HepG2 (cell line): ENCODE data around the gene TRAPPC10.
"Not testable (repeated sequence)": the region's sequence is repeated elsewhere in the genome, so short reads cannot be mapped to it uniquely, and the experiment has no call there.

Experiments used
- EP300 ChIP-seq, 3 experiments: sonication (generic) in 1 of 3; formaldehyde crosslinking in 1 of 3; IDR thresholded peaks; 2 replicates each; pipeline versions ENCODE4 v1.5.1 to v1.6.1; 2011 to 2020; ENCODE audit warnings: low read depth in 2 of 3, low read length in 2 of 3, borderline replicate concordance in 1 of 3, improper control_type of control experiment in 1 of 3, mild to moderate bottlenecking in 1 of 3, missing genetic modification reagents in 1 of 3, moderate library complexity in 1 of 3
- POLR2AphosphoS5 ChIP-seq: IDR thresholded peaks from 2 replicates; pipeline ENCODE4 v1.6.1; 2012; ENCODE audit warnings: low read depth, low read length
- ZNF207 ChIP-seq: fragments of 450-650 bp; IDR thresholded peaks from 2 replicates; pipeline ENCODE4 v1.6.1; 2016; ENCODE audit warnings: antibody characterized with exemption, borderline replicate concordance
- TF ChIP-seq, protein P1 (sequence below): sonication (generic); formaldehyde crosslinking; IDR thresholded peaks from 2 replicates; pipeline ENCODE4 v1.5.0; 2020; ENCODE audit warnings: mild to moderate bottlenecking, missing genetic modification reagents, moderate library complexity
- TF ChIP-seq, protein P2 (sequence below): IDR thresholded peaks from 2 replicates; pipeline ENCODE4 v1.6.1; 2016; ENCODE audit warnings: low read depth, borderline replicate concordance

DNA sequence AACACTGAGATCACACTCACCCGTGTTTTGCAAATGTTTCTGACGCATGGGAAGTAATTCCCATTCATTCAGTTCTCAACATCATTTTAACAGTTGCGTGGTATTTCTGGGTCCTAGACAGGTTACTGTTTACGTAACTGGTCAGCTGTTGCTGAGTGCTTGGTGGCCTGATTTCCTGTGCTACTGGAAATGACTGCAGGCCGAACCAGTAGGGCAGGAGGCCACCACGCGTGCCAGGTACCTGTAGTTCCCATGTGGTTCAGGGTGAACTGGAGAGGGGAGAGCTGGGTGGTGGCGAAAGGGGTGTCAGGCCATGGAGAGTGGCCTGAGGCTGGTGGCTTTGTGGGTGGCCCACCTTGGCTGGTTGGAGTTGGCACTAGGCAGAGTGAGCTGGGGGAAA is 122.6 kb downstream of the TRAPPC10 start:
- not testable (repeated sequence) for TF ChIP-seq ZNF207; EP300 (IDR thresholded peaks at IDR 0.05; ENCODE audit: low read depth in 2 of 2, low read length in 2 of 2); EP300 (CRISPR knock-in tag; IDR thresholded peaks at IDR 0.05; ENCODE audit: borderline replicate concordance); POLR2AphosphoS5
- TF ChIP-seq, protein P1, sequence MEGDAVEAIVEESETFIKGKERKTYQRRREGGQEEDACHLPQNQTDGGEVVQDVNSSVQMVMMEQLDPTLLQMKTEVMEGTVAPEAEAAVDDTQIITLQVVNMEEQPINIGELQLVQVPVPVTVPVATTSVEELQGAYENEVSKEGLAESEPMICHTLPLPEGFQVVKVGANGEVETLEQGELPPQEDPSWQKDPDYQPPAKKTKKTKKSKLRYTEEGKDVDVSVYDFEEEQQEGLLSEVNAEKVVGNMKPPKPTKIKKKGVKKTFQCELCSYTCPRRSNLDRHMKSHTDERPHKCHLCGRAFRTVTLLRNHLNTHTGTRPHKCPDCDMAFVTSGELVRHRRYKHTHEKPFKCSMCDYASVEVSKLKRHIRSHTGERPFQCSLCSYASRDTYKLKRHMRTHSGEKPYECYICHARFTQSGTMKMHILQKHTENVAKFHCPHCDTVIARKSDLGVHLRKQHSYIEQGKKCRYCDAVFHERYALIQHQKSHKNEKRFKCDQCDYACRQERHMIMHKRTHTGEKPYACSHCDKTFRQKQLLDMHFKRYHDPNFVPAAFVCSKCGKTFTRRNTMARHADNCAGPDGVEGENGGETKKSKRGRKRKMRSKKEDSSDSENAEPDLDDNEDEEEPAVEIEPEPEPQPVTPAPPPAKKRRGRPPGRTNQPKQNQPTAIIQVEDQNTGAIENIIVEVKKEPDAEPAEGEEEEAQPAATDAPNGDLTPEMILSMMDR (CRISPR knock-in tag) = not testable (repeated sequence)
- TF ChIP-seq, protein P2, sequence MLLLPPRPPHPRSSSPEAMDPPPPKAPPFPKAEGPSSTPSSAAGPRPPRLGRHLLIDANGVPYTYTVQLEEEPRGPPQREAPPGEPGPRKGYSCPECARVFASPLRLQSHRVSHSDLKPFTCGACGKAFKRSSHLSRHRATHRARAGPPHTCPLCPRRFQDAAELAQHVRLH = not testable (repeated sequence)
